Right cardiac atrium (tissue), 5 donors: Measurements from ENCODE around the gene FAM241A. TPM values are rescaled to one million over a fixed set of nuclear protein-coding genes. Genes with fewer than 3 reads are reported as not detected.

ENCODE experiments used
- ATAC-seq, 2 donors: fragments of 200-7000 bp; cut with Tn5 transposase; one replicate each; pipeline versions ENCODE4 v1.8.0 to v1.9.1; 2020; ENCODE audit warnings: moderate library complexity in 2 of 2, mild to moderate bottlenecking in 1 of 2
- DNase-seq, 3 donors: peaks; one replicate each; pipeline ENCODE4 v3.0.0-alpha.2; 2020
- H3K27ac ChIP-seq: one replicate; pipeline ENCODE4 v1.5.1; 2013; ENCODE audit warnings: mild to moderate bottlenecking, low read length, control low read depth, moderate library complexity
- H3K27me3 ChIP-seq: one replicate; pipeline ENCODE4 v1.6.1; 2013; ENCODE audit not compliant: control insufficient read depth, insufficient read depth
- H3K4me1 ChIP-seq: one replicate; pipeline ENCODE4 v1.6.1; 2013; ENCODE audit warnings: low read length; ENCODE audit not compliant: control insufficient read depth, insufficient read depth
- H3K4me3 ChIP-seq: one replicate; pipeline ENCODE4 v1.5.1; 2013; ENCODE audit warnings: low read length, control low read depth
- H3K9me3 ChIP-seq: one replicate; pipeline ENCODE4 v1.6.1; 2013; ENCODE audit warnings: low read length; ENCODE audit not compliant: control insufficient read depth
- WGBS: extraction: QIAGEN DNeasy Blood & Tissue Kit; methylation state at CpG from one replicate; pipeline ENCODE4 v1.1.7; 2013; 5-methylcytosine and 5-hydroxymethylcytosine counted together
- intact Hi-C, 4 donors: fragments of 100-400 bp; cut with DNase I; formaldehyde crosslinking; loops; one replicate each; pipeline versions ENCODE4 v1.11.0 to v1.14.0; 2022 to 2023
- polyA plus RNA-seq: library from polyadenylated mRNA; stranded (reverse); fragments of 200-250 nt; gene quantifications from one replicate; pipeline ENCODE4 v1.2.3, GENCODE V29; 2013
- total RNA-seq, 4 donors: library from RNA; stranded (reverse); fragmentation: NEBNext Ultra II Directional; extraction: Animal tissue kit (Norgen Biotek cat#: 25700); gene quantifications; one replicate each; pipeline ENCODE4 v1.2.1, GENCODE V29; 2021
- donor health status: healthy with polysubstance abuse.
- donor health status: DM: no; HTN: yes; CAD: no.
- donor health status: DM: no; HTN: no; CAD: no.
- donor health status: DM: no; HTN: yes; CAD: no; lungs with severe emphysema.
- donor health status: DM: yes; HTN: yes; CAD: no.

FAM241A gene
- total and polyA plus RNA-seq, 5 donors: 4.8 to 7.9 (median 6.8) TPM

DNA sequence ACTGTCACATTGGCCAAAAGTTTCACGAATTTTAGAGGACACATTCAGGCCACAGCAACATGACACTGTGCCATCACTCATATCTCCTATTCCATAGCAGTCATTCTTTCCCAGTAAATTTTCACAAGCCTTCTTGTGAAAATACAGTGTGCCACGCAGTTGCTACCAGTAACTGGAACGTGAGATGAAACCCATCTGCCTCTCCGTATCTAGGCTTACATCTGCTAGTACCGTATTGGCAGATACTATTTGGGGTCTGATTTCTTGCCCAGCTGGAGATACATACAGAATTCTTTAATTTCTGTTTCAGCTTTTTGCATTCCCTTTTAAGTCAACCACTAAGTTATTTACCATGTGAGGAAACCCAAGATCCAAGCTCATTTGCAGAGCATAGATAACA lies 8.7 kb upstream of the FAM241A start:
- intact Hi-C loops: no loop called here
- WGBS: 75% methylated on average over 5 of the region's 5 CpGs
- DNase-seq: no peak
- Histone ChIP-seq H3K27ac (no peak overlapping the region), H3K4me1 (no peaks in the 10 kb centered on the region), H3K27me3 (no peaks in the 10 kb centered on the region), H3K9me3 (no peaks in the 10 kb centered on the region), H3K4me3 (no peak overlapping the region)
- no peak for ATAC-seq

DNA sequence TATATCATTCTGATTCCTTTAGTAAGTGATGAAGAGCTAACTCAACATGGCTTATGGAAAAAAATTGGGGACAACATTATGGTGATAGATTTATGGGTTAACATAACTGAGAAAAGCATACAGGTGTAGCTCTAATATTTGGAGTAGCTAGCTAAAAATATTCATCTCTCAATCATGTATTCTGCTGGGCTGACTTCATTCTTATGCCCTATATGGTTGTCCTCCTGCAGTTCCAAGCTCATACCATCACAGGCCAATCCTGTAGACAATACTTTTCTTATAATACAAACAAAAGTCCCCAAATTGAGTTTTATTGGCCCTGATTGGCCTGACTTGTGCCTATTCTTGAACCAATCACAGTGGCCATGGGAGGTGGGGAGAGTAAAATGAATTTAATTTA lies 6.7 kb upstream of the FAM241A start:
- Histone ChIP-seq H3K27ac (no peak overlapping the region), H3K27me3 (no peaks in the 10 kb centered on the region), H3K9me3 (no peaks in the 10 kb centered on the region), H3K4me3 (no peak overlapping the region), H3K4me1 (no peaks in the 10 kb centered on the region)
- DNase-seq: no peak
- ATAC-seq: no peak
- intact Hi-C loops: no loop called here

DNA sequence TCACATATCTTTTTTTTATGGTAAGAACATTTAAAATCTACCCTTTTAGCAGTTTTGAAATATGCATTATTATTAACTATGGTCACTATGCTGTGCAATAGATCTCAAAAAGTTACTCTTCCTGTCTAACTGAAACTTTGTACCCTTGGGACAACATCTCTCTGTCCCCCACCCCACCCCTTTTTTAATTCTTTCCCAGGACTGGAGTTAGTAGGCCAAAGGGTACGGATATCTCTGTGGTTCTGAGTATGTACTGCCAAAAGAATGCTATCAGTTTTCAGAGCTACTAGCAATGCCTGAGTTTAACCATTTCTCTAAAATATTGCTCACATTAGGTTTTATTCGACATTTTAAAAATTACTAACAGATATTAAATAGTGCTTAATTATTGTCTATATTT lies 4.7 kb upstream of the FAM241A start:
- intact Hi-C loops: no loop called here
- Histone ChIP-seq H3K9me3 (no peaks in the 10 kb centered on the region), H3K27me3 (no peaks in the 10 kb centered on the region), H3K27ac (no peak overlapping the region), H3K4me3 (no peak overlapping the region), H3K4me1 (no peaks in the 10 kb centered on the region)
- ATAC-seq (peak; percentile 55 to 72), DNase-seq (no peak)
- 22% methylated on average over 2 of the region's 2 CpGs for WGBS

DNA sequence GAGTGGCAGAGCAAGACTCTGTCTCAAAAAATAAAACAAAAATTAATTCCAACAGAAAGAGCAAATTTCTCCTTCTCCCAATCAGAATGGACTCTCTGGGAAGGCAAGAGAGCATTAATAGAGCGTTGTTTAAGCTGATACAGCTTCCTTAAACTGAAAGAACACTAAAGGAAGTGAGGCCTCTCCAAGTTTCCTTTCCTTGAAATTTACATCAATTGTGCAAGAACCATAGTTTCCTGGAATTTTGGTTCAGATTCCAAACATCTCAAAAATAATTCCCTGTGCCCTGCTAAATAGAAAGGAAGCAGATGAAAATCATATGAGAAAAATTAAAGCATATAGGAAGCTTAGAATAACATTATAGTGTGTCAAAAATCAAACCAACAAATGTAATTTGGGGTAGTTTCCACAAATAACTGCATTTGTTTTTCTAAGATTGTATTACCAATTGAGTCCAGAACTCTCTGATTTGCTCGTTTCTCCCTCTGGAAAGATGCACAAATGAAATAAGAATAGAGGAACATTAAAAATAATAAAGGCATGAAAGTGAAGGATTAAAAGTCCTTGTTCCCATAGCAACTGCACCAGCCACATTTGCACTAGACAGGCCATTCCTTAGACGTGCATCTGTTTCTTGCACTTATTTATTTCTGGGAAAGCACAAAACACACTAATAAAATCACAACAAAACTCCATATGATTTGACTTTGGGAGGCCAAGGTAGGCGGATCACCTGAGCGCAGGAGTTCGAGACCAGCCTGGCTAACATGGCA lies 3.7 kb upstream of the FAM241A start:
- intact Hi-C loops: no loop called here
- no peak for DNase-seq
- WGBS: 63% methylated on average over 6 of the region's 6 CpGs
- no peak overlapping the region for H3K4me3 ChIP-seq
- no peaks in the 10 kb centered on the region for H3K4me1 ChIP-seq
- H3K27ac ChIP-seq: peak overlapping the region; percentile 76
- H3K27me3 ChIP-seq: no peaks in the 10 kb centered on the region
- peak in 1 of 2 donors; percentile 39 for ATAC-seq
- H3K9me3 ChIP-seq: no peaks in the 10 kb centered on the region

DNA sequence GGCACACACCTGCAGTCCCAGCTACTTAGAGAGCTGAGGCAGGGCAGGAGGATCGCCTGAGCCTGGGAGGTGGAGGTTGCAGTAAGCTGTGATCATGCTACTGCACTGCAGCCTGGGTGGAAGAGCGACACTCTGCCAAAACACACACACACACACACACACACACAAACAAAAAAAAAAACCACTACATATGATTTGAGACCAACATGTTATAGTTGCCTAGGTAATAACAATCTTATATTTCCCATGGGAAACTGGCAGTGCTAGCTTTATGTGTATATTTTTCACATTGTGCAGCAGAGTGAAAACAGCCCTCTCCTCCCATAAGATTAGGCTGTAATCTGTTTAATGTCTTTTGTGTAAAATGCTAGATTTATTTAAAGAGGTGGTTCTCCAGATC lies 3.1 kb upstream of the FAM241A start:
- Histone ChIP-seq H3K4me1 (no peaks in the 10 kb centered on the region), H3K27me3 (no peaks in the 10 kb centered on the region), H3K27ac (peak overlapping the region; percentile 12), H3K4me3 (no peak overlapping the region), H3K9me3 (no peaks in the 10 kb centered on the region)
- DNase-seq (no peak), ATAC-seq (no peak)
- intact Hi-C loops: no loop called here
- WGBS: 81% methylated on average over 2 of the region's 2 CpGs

DNA sequence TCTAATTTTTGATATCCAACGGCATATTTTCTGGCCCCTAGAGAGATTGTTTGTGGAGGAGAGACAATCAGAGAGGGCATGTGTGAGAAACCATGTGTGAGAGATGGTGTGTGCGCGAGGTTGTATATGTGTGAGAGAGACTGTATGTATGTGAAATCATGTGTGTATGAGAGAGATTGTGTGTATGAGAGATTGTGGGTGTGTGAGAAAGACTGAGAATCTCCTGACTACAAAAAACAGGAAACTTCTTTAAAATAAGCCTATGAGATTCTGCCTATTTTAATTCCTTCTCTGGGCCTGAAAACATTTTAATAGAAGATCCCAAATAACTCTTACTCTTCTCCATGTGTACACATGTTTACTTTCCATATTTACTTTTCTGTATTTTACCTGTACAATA lies 1.5 kb upstream of the FAM241A start:
- Histone ChIP-seq H3K4me3 (no peak overlapping the region), H3K27ac (no peak overlapping the region), H3K4me1 (no peaks in the 10 kb centered on the region), H3K27me3 (no peaks in the 10 kb centered on the region), H3K9me3 (no peaks in the 10 kb centered on the region)
- intact Hi-C loops: no loop called here
- DNase-seq: no peak
- no peak for ATAC-seq
- 88% methylated on average over 3 of the region's 3 CpGs for WGBS

DNA sequence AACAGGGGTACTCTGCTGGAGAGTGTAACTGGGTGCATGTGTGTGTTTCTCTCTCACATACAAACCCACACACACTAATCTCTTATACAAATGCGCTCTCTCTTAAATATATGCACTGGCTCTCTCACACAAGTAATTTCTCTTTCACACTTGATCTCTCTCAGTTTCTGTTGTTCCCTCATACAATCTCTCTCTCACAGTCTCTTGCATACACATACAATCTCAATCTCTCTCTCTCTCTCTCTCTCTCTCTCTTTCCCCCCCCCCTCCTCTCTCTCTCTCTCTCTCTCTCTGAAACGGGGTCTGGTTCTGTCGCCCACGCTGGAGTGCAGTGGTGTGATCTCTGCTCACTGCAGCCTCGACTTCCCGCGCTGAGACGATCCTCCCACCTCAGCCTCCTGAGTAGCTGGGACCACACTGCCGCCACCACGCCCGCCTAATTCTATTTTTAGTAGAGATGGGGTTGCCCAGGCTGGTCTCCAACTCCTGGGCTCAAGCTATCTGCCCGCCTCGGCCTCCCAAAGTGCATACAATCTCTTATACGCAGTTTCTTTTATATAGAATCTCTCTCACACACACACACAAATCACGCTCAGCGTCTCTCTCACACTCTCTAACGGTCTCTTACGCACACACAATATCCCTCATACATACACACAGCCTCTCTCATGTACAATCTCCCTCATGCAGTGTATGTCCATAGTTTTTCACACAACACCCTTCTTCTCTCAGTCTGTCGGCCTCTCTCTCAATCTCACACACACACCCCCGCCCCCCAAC lies 518 bp upstream of the FAM241A start:
- no peaks in the 10 kb centered on the region for H3K4me1 ChIP-seq
- ATAC-seq (no peak), DNase-seq (peak in 2 of 3 donors; percentile 54 to 63)
- H3K9me3 ChIP-seq: no peaks in the 10 kb centered on the region
- intact Hi-C loops: loop anchor here in 2 of 4 donors (5.0 kb wide), 2 partner anchors 37 to 88 kb away; partner anchors contain the start of gene AP1AR (in 2 of the 2)
- 62% methylated on average over 20 of the region's 20 CpGs for WGBS
- no peaks in the 10 kb centered on the region for H3K27me3 ChIP-seq
- H3K4me3 ChIP-seq: peak overlapping the region; percentile 67
- peak overlapping the region; percentile 85 for H3K27ac ChIP-seq

DNA sequence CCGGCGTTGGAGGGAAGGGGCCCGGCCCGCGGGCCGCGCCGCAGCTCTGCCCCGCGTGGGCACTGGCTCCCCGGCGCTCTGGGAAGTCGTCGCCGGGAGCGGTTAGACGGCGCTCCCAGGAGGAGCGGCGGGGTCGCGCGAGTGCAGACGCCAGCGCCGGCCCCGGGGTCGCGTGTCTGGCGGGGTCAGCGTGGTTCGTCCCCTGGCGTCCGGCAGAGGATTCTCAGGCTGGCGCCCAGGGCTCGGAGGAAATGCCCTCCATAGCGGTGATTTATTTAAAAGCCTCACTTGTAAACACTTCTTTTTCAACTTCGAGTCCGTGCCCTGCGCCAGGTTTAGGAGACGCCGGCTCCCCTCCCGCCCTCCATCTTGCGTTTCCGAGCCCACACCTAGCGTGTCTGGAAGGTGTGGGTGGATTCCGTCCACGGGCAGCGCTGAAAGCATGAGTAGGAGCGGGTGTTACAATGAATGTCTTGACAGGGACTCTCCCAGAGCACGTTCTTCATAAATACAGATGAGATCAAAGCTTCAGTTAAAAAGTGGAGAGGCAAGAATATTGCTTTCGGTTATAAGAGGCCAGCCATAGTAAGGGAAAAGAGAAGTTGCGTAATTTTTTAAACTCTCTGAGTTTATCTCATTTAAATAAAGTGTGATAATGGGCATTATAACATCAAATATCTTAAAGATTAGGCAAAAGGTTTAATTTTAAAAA lies 692 bp downstream of the FAM241A start:
- WGBS: under 1% methylated on average over 53 of the region's 53 CpGs
- H3K27me3 ChIP-seq: no peaks in the 10 kb centered on the region
- intact Hi-C loops: loop anchor here in 2 of 4 donors (5.0 kb wide), 2 partner anchors 39 to 86 kb away; partner anchors contain the start of gene AP1AR (in 2 of the 2)
- ATAC-seq: peak; percentile 58 to 59
- H3K9me3 ChIP-seq: no peaks in the 10 kb centered on the region
- peak overlapping the region; percentile 72 for H3K27ac ChIP-seq
- H3K4me3 ChIP-seq: peak overlapping the region; percentile 67
- peak; percentile 43 to 82 (median 75) for DNase-seq
- H3K4me1 ChIP-seq: no peaks in the 10 kb centered on the region

DNA sequence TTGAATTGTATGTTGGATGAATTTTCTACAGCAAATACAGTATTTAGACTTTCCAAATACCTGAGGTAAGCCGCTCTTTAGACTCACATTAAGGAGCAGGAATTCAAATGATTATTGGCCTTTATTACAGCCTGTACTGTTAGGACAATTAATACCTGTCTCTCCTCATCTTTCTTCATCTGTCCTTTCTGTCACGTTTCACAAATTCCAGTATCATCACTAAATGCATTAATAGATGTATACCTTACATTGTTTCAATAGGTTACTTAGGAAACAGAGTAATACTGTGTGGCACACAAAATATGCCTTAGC lies 1.2 kb downstream of the FAM241A start:
- H3K27me3 ChIP-seq: no peaks in the 10 kb centered on the region
- H3K4me1 ChIP-seq: no peaks in the 10 kb centered on the region
- peak overlapping the region; percentile 67 for H3K4me3 ChIP-seq
- 39% methylated on average over 2 of the region's 2 CpGs for WGBS
- no peak for DNase-seq
- no peak overlapping the region for H3K27ac ChIP-seq
- intact Hi-C loops: loop anchor here in 2 of 4 donors (5.0 kb wide), 2 partner anchors 39 to 86 kb away; partner anchors contain the start of gene AP1AR (in 2 of the 2)
- no peak for ATAC-seq
- no peaks in the 10 kb centered on the region for H3K9me3 ChIP-seq

DNA sequence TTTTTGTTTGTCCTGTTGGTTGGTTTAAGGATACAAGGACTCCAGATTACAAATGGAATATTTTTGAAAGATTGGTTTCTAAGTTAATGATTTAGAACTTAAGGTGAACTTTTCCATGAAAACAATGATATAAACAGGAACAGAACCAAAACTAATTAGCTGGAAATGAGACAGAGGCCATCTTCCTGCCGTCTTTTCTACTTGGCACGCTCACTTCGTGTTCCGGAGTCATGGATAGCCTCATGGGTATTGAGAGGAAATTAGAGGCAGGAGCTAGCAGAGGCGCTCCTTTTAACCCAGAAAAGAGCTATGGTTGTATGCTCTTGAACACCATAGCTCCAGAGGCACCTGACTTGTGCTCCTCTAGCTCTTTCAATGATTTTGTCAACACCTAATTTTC lies 2.4 kb downstream of the FAM241A start:
- peak overlapping the region; percentile 67 for H3K4me3 ChIP-seq
- H3K27me3 ChIP-seq: no peaks in the 10 kb centered on the region
- no peaks in the 10 kb centered on the region for H3K4me1 ChIP-seq
- DNase-seq (peak in 1 of 3 donors; percentile 41), ATAC-seq (no peak)
- no peaks in the 10 kb centered on the region for H3K9me3 ChIP-seq
- intact Hi-C loops: loop anchor here in 2 of 4 donors (5.0 kb wide), 2 partner anchors 40 to 85 kb away; partner anchors contain the start of gene AP1AR (in 2 of the 2)
- 28% methylated on average over 5 of the region's 5 CpGs for WGBS
- H3K27ac ChIP-seq: no peak overlapping the region

DNA sequence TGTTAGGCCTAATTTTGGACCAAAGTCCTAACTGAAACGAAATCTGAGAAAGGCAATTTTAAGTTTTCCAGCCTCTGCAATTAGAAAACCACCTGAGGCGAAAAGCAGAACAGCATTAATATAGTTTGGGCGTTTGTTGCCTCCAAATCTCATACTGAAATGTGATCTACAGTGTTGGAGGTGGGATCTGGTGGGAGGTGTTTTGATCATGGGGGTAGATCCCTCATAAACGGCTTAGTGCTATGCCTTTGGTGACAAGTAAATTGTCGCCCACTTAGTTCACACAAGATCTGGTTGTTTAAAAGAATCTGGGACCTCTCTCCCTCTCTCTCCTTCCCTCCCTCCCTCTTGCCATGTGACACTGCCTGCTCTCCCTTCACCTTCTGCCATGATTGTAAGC lies 5.7 kb downstream of the FAM241A start:
- Histone ChIP-seq H3K4me3 (no peak overlapping the region), H3K27ac (no peak overlapping the region), H3K27me3 (no peaks in the 10 kb centered on the region), H3K9me3 (no peaks in the 10 kb centered on the region), H3K4me1 (peaks cover 2% of the 10 kb centered on the region)
- 79% methylated on average over 5 of the region's 5 CpGs for WGBS
- no peak for DNase-seq
- no peak for ATAC-seq
- intact Hi-C loops: no loop called here
